WERI-Rb-1 (cell line): ENCODE results near the gene SKIC2.

ENCODE experiments used
- DNase-seq: peaks from one replicate; pipeline ENCODE4 v3.0.0-alpha.2; 2020
- H3K27ac ChIP-seq: fragments of 250-450 bp; sonication (Bioruptor Pico); 2 replicates; pipeline ENCODE4 v1.5.1; 2020; ENCODE audit warnings: mild to moderate bottlenecking, moderate library complexity
- H3K27me3 ChIP-seq: fragments of 250-450 bp; sonication (Bioruptor Pico); 2 replicates; pipeline ENCODE4 v1.5.1; 2021; ENCODE audit warnings: mild to moderate bottlenecking, low read depth, moderate library complexity; ENCODE audit not compliant: insufficient read depth, severe bottlenecking
- H3K36me3 ChIP-seq: fragments of 250-450 bp; sonication (Bioruptor Pico); 2 replicates; pipeline ENCODE4 v1.5.1; 2020; ENCODE audit warnings: mild to moderate bottlenecking, moderate library complexity
- H3K4me3 ChIP-seq: 2 replicates; pipeline ENCODE4 v1.5.1; 2011; ENCODE audit warnings: low read depth, mild to moderate bottlenecking, control low read depth, low read length
- H3K9me3 ChIP-seq: fragments of 250-450 bp; sonication (Bioruptor Pico); 2 replicates; pipeline ENCODE4 v1.5.1; 2021; ENCODE audit warnings: mild to moderate bottlenecking, moderate library complexity; ENCODE audit not compliant: severe bottlenecking
- CTCF ChIP-seq: IDR thresholded peaks from 2 replicates; pipeline ENCODE4 v1.5.1; 2011; ENCODE audit warnings: low read depth, mild to moderate bottlenecking, control low read depth, inconsistent platforms, low read length

The SKIC2 gene

GRCh38 chr6:31918069-31918720 is 40.8 kb upstream of the SKIC2 start:
- TF ChIP-seq CTCF, result no peak

GRCh38 chr6:31919624-31920303 is 39.2 kb upstream of the SKIC2 start:
- no peak overlapping the region for H3K27ac ChIP-seq
- TF ChIP-seq CTCF, result no peak

More at GRCh38 chr6:31918069-31918720, 40.8 kb upstream of the SKIC2 start:
- no peaks in the 10 kb centered on the region for H3K36me3 ChIP-seq
- no peak overlapping the region for H3K4me3 ChIP-seq
- H3K27ac ChIP-seq, result no peak overlapping the region
- H3K9me3 ChIP-seq, result no peaks in the 10 kb centered on the region
- no peak for DNase-seq
- H3K27me3 ChIP-seq, result no peaks in the 10 kb centered on the region

GRCh38 chr6:31920811-31921210 is 38.2 kb upstream of the SKIC2 start:
- no peak overlapping the region for H3K4me3 ChIP-seq
- DNase-seq, result no peak
- no peak for TF ChIP-seq CTCF
- H3K27ac ChIP-seq, result no peak overlapping the region
- H3K36me3 ChIP-seq, result no peaks in the 10 kb centered on the region
- H3K9me3 ChIP-seq, result peaks cover 2% of the 10 kb centered on the region
- no peaks in the 10 kb centered on the region for H3K27me3 ChIP-seq

More at GRCh38 chr6:31919624-31920303, 39.2 kb upstream of the SKIC2 start:
- no peaks in the 10 kb centered on the region for H3K36me3 ChIP-seq
- no peak overlapping the region for H3K4me3 ChIP-seq
- no peaks in the 10 kb centered on the region for H3K27me3 ChIP-seq
- no peak for DNase-seq
- H3K9me3 ChIP-seq, result no peaks in the 10 kb centered on the region

- TF ChIP-seq CTCF, result peak; percentile 45
- peaks cover 4% of the 10 kb centered on the region for H3K9me3 ChIP-seq
- peak; percentile 54 for DNase-seq
- H3K27me3 ChIP-seq, result no peaks in the 10 kb centered on the region
- H3K36me3 ChIP-seq, result no peaks in the 10 kb centered on the region
- H3K27ac ChIP-seq, result no peak overlapping the region
- H3K4me3 ChIP-seq, result no peak overlapping the region
These were observed 36.0 kb upstream of the SKIC2 start for GRCh38 chr6:31922942-31923341.

GRCh38 chr6:31927242-31927862 is 31.6 kb upstream of the SKIC2 start, which contains the start of gene C2:
Gene C2 (plus strand): TSS chr6:31927717. CDS start chr6:31927753, 36 bp downstream.
- H3K27ac ChIP-seq, result no peak within 1 kb of the TSS
- H3K9me3 ChIP-seq, result peaks cover 4% of the 10 kb centered on the region
- no peaks in the 10 kb centered on the region for H3K27me3 ChIP-seq
- H3K36me3 ChIP-seq, result no peaks in the 10 kb centered on the region
- no peak for DNase-seq
- H3K4me3 ChIP-seq, result no peak within 1 kb of the TSS
- no peak for TF ChIP-seq CTCF
